T-helper 22 cell (primary cell): ENCODE data around the gene PRDM9.
"Not testable (repeated sequence)": the region's sequence is repeated elsewhere in the genome, so short reads cannot be mapped to it uniquely, and the experiment has no call there.

Experiments used
- DNase-seq: peaks from one replicate; pipeline ENCODE4 v3.0.0-alpha.2; 2020; ENCODE audit warnings: low read depth

Gene PRDM9

DNA sequence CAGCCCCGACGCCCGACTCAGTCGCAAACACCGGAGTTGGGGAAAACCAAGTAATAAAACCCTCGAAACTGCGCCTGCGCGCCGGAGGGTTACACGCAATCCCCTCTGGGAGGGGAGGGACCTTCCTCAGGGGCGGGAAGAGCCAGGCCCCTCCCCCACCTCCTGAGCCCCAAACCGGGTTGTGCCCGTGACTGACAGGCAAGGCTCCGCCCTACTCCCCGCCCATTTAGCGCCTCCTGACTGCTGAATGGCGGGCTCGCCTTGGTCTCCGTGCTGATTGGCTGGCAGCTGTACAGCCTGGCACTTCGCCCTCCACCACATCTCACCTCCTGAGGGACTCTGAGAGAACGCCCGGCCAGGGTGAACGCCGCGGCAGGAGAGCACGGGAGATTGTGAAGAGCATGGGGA is at the start of gene PRDM9:
PRDM9 (plus strand) TSS at position 332 of the 408 bp plus-strand sequence. CDS start 1,425 bp downstream, outside the sequence.
- DNase-seq: no peak

DNA sequence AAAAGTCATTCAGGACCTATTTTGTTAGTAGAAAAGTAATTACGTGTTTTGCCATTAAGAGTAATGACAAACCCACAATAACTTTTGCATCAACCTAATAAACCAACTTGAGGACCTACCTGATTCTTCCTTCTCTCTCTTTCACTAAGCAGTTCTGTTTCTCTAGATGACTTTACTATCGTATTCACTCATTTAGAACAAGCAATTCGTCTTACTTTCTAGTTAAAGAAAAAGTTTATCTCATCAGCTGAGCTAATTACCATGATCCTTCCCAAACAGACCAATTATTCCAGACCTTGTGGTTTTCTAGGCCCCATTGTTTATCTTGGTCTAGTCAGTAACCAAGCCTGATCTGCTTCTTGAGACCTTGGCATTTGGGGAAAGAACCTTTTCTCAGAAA is 49.6 kb upstream of the PRDM9 start:
- no peak for DNase-seq

DNA sequence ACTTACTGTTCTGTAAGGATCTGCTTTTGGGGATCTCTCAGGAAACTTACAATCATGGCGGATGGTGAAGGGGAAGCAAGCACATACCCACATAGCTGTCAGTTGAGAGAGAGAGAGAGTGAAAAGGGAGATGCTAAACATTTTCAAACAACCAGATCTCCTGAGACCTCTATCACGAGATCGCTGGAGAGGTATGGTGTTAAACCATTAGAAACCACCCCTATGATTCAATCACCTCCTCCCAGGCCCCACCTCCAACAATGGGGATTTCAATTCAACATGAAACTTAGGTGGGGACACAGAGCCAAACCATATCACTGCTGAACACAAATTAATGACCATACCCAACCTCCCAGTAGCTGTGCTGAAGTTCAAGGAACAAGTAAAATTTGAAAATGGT is 48.2 kb upstream of the PRDM9 start:
- no peak for DNase-seq

DNA sequence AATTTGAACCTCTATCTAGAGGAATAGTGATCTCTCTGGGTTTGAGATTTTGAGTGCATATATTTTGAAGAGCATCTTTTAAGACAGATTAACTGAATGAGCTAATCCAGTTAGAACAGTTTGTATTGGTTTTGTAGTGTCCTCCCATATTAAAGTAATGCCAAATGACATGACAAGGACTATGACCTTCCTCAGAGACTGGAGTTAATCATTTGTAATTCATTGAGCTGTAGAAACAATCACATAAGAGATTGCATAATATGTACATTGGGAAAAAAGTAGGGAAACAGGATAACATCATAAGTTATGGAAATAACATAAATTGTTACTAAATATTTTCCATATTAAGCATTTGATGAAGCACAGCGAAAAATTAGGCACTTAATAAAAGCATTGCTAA is 45.8 kb upstream of the PRDM9 start:
- DNase-seq: no peak

DNA sequence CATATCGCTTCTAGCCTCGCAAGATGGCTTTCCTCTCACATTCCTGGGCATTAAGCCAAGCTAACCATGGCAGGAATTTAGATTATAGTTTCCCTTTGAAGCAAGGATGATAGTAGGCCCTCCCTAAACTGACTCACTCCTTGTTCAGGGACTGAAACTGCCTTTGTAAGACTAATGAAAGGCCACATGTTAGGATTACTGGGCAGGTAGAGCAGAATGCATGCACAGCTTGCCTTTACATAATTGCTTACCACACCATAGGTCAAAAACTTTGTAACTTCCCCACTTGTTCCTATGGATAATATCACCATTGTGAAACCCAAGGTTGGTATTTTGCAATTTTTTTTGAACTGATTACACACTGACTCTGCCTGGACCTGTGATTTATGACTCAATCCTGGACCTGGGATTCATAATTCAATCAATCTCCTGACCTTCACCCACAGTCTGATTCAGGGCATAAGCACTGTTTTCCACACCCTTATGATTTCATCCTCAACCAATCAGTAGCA is 41.0 kb upstream of the PRDM9 start:
- no peak for DNase-seq

DNA sequence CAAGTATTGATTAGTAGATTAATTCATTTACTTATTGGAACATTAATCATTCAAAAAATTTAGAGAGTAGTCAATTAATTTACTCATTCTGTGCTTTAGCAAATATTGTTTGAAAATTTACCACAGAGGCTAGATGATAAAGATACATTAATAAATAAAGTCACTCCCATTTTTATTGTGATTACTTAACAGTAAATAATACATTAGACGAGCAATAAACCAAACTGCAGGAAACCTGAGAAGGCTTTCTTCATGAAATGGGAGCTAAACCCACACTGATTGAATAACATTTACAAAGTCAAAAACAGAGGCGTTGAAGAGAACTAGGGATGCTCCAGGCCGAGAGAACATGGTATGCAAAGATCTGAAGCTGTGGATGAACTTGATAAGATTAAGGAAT is 38.8 kb upstream of the PRDM9 start:
- no peak for DNase-seq

DNA sequence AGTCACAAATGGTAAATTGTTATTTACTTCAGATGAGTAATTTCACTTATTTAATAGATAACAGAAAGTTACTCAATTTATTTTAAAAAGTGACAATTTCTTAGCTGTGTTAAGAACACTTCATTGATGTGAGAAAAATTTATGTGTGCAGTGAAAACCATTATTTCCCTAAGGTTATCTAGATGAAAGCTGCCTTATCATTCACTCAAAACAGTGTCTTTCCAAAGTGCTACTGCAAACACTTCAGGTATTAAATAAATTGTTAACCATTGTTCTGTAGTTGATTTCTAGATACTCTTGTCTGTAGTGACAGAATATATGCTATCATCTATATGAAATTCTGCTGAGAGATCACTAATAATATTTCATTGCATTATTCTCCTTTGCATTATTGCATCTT is 33.5 kb upstream of the PRDM9 start:
- DNase-seq: no peak

DNA sequence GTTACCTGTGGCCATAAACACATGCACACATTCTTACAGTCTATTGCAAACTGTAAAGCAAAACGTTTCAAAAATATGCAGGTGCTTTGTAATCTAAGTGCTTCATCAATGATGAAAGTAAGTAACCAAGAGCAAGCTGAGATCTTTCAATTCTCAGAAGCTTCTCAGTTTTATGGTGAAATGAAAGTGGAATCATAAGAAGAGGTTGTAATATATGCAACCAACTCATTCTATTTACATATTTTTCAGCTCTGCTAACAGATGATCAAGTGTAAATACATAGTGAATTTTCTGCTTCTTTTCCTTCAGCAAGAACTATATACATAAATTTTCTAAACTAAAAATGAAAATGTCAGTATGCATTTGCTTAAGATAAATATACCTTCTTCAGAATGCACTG is 33.1 kb upstream of the PRDM9 start:
- DNase-seq: no peak

DNA sequence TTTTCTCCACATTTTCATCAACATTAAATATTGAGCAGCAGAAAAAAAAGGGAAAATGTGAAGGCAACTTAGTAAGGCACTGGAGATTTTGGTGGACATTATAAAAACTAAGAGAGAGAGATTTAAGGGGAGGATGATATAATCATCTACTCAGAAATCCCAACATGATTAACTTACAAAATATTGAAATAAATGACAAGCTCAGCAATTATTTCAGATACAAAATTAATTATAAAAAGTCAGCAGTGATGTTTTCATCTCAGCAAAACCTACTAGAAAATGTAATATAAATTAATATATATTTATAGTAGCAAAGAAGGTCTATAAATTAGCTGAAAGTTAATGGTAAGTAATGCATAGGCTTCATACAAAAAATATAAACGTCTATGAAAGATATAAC is 30.8 kb upstream of the PRDM9 start:
- no peak for DNase-seq

DNA sequence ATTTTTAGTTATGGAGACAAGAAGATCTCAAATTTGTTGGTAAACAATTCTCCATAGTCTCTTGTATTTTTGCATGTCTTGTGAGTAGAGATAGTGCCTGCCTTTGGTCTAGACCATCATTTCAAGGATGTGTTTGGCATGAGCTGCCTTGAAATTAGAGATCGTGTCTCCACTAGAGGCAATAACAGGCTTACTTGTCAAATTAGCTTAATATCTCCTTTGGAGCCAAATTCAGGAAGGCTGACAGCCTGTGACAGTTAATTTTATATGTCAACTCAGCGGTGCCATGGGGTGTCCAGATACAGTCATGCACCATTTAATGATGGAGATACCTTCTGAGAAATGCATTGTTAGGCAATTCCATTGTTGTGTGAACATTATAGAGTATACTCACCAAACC is 24.8 kb upstream of the PRDM9 start:
- DNase-seq: no peak

DNA sequence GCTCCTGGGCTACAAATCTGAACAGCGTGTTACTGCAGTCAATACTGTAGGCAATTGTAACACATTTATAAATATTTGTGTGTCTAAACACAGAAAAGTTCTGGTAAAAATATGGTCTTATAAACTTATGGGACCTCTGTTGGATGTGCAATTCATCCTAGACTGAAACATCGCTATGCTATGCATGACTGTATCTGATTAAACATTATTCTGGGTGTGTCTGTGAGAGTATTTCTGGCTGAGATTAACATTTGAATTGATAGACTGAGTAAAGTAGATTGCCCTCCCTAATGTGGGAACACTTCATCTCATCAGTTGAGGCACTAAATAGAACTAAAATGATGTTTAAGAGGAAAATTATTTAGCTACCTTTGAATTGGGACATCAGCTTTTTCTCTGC is 24.3 kb upstream of the PRDM9 start:
- no peak for DNase-seq

DNA sequence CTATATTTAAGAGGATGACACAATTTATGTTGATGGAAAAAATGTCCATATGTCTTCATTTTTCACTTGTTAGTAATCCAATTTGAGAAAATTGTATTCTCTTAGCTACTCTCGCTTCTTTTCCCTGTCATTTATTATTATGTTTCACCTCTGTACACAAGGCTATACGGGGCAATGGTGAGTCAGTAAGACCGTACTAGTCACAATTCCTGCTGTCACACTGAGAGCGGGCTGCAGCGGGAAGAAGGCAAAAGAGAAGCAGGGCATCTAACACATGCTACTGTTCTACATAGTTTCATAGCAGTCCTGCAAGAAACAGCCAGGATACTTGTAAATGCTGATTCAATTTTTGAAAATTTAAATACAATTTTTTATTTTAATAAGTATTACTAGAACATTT is 23.3 kb upstream of the PRDM9 start:
- DNase-seq: no peak

DNA sequence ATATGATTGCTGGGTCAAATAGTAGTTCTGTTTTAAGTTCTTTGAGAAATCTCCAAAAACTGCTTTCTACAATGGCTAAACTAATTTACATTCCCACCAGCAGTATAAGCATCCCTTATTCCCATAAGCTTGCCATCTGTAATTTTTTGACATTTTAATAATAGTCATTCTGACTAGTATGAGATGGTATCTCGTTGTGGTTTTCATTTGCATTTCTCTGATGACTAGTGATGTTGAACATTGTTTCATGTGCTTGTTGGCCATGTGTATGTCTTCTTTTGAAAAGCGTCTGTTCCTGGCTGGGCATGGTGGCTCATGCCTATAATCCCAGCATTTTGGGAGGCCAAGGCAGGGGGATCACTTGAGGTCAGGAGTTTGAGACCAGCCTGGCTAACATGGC is 21.2 kb upstream of the PRDM9 start:
- not testable (repeated sequence) for DNase-seq

DNA sequence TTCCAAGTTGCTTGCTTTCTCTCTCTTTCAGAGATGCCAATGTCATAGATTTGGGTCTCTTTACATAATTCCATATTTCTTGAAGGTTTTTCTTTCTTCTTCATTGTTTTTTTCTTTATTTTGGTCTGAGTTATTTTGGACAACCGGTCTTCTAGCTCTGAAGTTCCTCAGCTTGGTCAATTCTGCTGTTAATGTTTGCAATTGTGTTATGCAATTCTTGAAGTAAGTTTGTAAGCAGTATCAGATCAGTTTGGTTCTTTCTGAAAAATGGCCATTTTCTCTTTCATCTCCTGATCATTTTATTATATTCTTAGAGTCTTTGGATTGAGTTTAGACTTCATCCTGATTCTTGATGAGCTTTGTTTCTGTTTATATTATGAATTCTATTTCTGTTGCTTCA is 16.4 kb upstream of the PRDM9 start:
- DNase-seq: no peak

DNA sequence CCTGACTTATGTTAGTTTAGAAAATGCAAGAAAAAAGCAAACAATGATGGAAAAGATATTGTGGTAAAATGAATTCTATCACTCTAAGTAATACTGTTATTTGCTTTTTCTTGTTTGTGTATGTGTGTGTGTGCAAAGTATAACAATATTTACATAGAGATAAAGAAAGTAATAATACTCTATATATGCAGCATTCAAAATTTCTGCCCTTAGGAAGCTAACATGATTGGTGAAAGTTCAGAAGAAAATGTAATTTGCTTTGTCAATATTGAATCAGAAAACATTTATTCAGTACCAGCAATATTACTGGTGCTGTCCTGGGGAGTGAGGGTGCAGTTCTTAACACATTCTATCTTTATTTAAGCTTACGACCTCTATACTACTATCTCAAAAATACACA is 12.9 kb upstream of the PRDM9 start:
- no peak for DNase-seq

DNA sequence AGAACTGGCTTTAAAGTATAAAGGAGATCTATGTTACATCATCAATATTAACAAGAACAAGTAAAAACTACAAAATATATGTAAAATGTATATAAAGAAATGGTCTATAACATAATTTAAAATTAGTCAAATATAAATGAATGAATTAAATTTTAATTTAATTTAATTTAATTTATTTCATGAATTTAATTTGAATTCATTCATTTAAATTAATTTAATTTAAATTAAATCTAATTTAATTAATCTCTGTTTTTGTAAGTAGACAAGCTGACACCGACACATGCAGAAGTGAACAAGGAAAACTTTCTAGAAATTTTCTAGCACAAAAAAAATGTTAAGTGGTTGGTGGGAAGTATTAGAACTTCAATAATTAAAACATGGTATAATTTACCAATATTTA is 10.8 kb upstream of the PRDM9 start:
- no peak for DNase-seq

DNA sequence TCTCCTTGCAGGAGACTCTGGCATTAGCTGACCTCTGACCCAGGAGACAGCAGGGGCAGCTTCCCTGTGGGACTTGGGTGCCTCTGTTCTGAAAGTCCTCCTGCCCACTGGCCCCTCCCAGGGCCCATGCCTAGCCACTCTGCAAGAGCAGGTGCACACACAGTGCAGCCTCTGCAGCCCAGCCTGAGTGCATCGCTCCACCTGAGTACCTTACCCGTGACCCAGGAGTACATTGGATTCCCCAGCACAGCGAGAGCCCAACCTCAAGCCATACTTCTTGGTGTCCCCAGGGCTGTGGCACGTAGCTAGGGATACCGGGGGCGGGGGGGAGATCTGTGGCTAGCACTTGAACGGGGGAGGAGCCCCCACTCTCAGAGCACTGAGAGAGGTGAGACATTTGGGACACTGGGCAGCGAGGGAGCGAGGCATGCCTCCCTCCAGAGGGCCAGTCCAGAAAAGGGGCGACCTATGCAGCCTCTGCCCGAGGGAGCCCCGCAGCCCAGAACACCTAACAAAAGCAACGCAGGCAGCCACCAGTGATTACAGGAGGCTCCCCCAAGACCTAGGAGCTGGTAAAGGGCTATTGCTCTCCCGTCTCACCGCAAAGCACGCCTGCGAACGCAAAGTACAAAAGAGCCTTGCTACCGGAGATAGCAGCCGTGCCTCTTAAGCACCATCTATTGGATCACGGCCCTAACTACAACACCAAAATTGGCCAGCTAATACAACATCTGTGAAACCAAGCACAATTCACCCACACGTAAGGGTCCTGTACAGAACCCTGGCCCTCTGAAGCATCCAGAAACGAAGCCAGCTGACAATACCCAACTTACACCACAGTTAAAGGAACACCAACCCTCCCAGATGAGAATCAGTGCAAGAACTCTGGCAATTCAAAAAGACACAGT is 826 bp upstream of the PRDM9 start:
- DNase-seq: no peak

DNA sequence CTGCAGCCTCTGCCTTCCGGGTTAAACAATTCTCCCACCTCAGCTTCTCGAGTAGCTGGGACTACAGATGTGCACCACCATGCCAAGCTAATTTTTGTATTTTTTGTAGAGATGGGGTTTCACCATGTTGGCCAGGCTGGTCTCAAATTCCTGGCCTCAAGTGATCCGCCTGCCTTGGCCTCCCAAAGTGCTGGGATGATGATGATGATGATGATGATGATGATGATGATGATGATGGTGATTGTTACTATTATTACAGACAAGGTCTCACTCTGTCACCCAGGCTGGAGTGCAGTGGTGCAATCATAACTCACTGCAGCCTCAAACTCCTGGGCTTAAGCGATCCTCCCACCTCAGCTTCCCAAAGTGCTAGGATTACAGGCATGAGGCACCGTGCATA is 3.0 kb downstream of the PRDM9 start:
- DNase-seq: not testable (repeated sequence)

DNA sequence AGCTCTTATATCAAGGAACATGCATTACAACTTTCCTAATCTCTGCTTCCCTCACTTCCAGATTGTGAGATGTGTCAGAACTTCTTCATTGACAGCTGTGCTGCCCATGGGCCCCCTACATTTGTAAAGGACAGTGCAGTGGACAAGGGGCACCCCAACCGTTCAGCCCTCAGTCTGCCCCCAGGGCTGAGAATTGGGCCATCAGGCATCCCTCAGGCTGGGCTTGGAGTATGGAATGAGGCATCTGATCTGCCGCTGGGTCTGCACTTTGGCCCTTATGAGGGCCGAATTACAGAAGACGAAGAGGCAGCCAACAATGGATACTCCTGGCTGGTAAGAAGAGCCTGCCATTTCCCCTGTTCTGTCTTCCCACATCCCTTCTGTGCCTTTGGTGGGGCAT is 15.1 kb downstream of the PRDM9 start:
- DNase-seq: no peak

DNA sequence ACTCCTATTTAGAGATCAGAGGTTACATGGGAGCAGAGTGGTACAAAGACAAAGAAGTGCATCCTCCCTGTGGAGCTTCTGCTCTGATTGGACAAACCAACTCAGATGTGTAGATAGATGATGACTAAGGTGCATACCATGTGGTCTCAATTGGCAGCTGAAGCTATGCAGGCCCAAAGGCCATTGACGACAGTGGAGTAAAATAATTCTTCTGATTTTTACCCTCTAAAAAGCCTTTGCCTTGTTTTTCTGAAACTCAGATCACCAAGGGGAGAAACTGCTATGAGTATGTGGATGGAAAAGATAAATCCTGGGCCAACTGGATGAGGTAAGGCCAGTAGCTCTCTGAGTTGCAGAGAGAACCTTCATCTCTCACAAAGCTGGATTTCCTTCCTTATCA is 15.6 kb downstream of the PRDM9 start:
- DNase-seq: no peak

DNA sequence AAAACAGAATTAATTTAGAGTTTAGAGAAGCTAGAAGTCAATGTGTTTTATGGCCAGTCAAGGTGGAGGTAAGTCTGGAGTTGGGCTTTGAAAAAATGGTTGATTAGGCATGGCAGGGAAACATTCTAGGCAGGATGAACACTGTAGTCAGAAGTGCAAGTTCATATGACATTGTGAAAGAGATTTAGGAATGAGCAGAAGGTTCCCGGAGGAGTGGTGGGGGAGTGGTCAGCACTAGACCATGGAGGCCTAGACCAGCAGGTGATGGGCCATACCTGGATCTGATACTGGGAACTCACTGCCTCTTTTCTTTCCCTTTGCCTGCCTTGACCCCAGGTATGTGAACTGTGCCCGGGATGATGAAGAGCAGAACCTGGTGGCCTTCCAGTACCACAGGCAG is 16.6 kb downstream of the PRDM9 start:
- no peak for DNase-seq

DNA sequence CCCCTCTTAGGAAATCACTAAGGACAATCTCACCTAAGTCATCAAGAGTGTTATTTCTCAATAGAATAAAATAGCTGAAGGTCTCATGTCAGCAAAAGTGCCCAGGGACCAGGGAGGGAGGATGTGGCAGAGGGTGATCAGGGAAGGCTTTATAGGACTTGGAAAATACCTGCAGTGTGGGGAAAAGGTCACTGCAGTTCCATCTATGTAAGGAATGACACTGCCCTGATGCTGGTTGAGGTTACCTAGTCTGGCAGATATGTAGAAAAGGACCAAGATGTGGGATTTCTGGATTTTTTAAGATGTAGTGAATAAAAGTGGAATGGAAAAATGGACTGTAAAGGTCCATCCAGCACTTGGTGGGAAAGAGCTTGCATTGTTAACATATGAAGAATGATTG is 18.3 kb downstream of the PRDM9 start:
- no peak for DNase-seq

DNA sequence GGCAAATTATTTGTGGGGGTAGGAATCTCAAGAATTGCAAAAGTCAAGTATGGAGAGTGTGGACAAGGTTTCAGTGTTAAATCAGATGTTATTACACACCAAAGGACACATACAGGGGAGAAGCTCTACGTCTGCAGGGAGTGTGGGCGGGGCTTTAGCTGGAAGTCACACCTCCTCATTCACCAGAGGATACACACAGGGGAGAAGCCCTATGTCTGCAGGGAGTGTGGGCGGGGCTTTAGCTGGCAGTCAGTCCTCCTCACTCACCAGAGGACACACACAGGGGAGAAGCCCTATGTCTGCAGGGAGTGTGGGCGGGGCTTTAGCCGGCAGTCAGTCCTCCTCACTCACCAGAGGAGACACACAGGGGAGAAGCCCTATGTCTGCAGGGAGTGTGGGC is 19.2 kb downstream of the PRDM9 start:
- not testable (repeated sequence) for DNase-seq
